ENCODE data around the gene KRTAP10-6.

DNA sequence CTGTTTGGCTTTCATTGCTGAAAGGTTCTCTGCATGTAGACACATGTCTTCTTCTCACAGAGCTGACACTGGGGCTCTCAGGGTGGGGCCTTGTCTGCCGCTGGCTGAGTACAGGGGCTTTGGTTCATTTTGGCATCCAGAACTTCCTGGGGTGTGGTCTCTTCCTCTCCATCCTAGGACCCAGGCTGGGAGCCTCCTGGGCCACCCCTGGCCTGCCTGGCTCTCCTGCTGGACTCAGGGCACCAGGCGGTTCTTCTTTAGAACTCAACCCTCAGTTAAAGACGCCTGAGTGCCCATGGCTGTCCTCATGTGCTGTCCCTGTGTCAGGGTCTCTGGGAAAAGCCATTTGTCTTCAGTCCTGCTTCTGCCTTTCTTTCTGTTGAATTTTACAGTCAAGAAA lies 6.4 kb downstream of the KRTAP10-6 start:
- TF ChIP-seq POLR2A (IDR thresholded peaks at IDR 0.05; ENCODE audit: low read depth, low read length) (no peak), POLR2AphosphoS5 (IDR thresholded peaks at IDR 0.05; ENCODE audit: low read depth, low read length) (no peak), POU2F2 (IDR thresholded peaks at IDR 0.05; ENCODE audit: low read depth, low read length) (no peak), TAF1 (IDR thresholded peaks at IDR 0.05; ENCODE audit: low read depth, low read length) (no peak)
